Aorta (tissue), 5 donors: Measurements from ENCODE around the gene CFD. TPM values are rescaled to one million over a fixed set of nuclear protein-coding genes. Genes with fewer than 3 reads are reported as not detected.
"Not testable (repeated sequence)": the region's sequence is repeated elsewhere in the genome, so short reads cannot be mapped to it uniquely, and the experiment has no call there.

Experiments used
- ATAC-seq: fragments of 200-7000 bp; cut with Tn5 transposase; one replicate; pipeline ENCODE4 v1.9.1; 2022; ENCODE audit warnings: moderate library complexity; ENCODE audit not compliant: low FRiP score
- DNase-seq, 2 donors: peaks; one replicate each; pipeline ENCODE4 v3.0.0-alpha.2; 2020
- H3K27ac ChIP-seq, 2 donors: one replicate each; pipeline ENCODE4 v1.5.1; 2013; ENCODE audit warnings: low read length in 2 of 2, mild to moderate bottlenecking in 2 of 2, moderate library complexity in 2 of 2, control low read depth in 1 of 2, inconsistent platforms in 1 of 2, low read depth in 1 of 2
- H3K27me3 ChIP-seq, 2 donors: one replicate each; pipeline ENCODE4 v1.6.1; 2013; ENCODE audit warnings: control low read depth in 1 of 2, low read length in 1 of 2, mild to moderate bottlenecking in 1 of 2, moderate library complexity in 1 of 2; ENCODE audit not compliant: insufficient read depth in 2 of 2, control insufficient read depth in 1 of 2
- H3K36me3 ChIP-seq, 2 donors: one replicate each; pipeline ENCODE4 v1.6.1; 2013; ENCODE audit warnings: control low read depth in 1 of 2, low read length in 1 of 2, mild to moderate bottlenecking in 1 of 2; ENCODE audit not compliant: insufficient read depth in 2 of 2, control insufficient read depth in 1 of 2
- H3K4me1 ChIP-seq, 2 donors: one replicate each; pipeline ENCODE4 v1.6.1; 2013; ENCODE audit warnings: low read length in 2 of 2, control low read depth in 1 of 2, mild to moderate bottlenecking in 1 of 2, moderate library complexity in 1 of 2; ENCODE audit not compliant: insufficient read depth in 2 of 2, control insufficient read depth in 1 of 2
- H3K4me3 ChIP-seq, 2 donors: one replicate each; pipeline ENCODE4 v1.5.1; 2013; ENCODE audit warnings: low read length in 2 of 2, control low read depth in 1 of 2, mild to moderate bottlenecking in 1 of 2
- H3K9me3 ChIP-seq: one replicate; pipeline ENCODE4 v1.6.1; 2013; ENCODE audit warnings: mild to moderate bottlenecking, low read length; ENCODE audit not compliant: control insufficient read depth
- WGBS, 2 donors: extraction: QIAGEN DNeasy Blood & Tissue Kit; methylation state at CpG; one replicate each; pipeline ENCODE4 v1.1.7; 2013; 5-methylcytosine and 5-hydroxymethylcytosine counted together
- intact Hi-C, 2 donors: fragments of 100-400 bp; cut with DNase I; formaldehyde crosslinking; loops; one replicate each; pipeline versions ENCODE4 v1.14.2 to v1.15.0; 2022
- polyA plus RNA-seq, 2 donors: library from polyadenylated mRNA; stranded (reverse); fragments of 200-250 nt; gene quantifications; one replicate each; pipeline ENCODE4 v1.2.3, GENCODE V29; 2013
- total RNA-seq, 2 donors: library from RNA; stranded (reverse); fragmentation: NEBNext Ultra II Directional; extraction: Animal tissue kit (Norgen Biotek cat#: 25700); gene quantifications; one replicate each; pipeline ENCODE4 v1.2.1, GENCODE V29; 2021
- donor health status: healthy with polysubstance abuse.
- donor health status: Bipolar disorder and iron deficiency.
- donor health status: DM: no; HTN: no; CAD: no.
- donor health status: DM: no; HTN: no; CAD: no.
- donor health status: DM: yes; HTN: yes; CAD: no.

CFD gene
- total and polyA plus RNA-seq, 4 donors = 3.3 to 354 (median 63.7) TPM

GRCh38 chr19:889662-890295 is 30.3 kb downstream of the CFD start:
- DNase-seq (no peak), ATAC-seq (no peak)
- Histone ChIP-seq H3K4me3 (no peak overlapping the region), H3K27ac (no peak overlapping the region), H3K9me3 (no peaks in the 10 kb centered on the region), H3K4me1 (no peaks in the 10 kb centered on the region), H3K27me3 (no peaks in the 10 kb centered on the region), H3K36me3 (peaks cover 0 to 4% of the 10 kb centered on the region in 2 donors)
- 90 to 91% methylated on average over 26 of the region's 26 CpGs for WGBS, 2 donors
- intact Hi-C loops = loop anchor here in 1 of 2 donors (10.0 kb wide), 1 partner anchor 205 kb away; the partner anchor contains the start of gene POLR2E

DNA sequence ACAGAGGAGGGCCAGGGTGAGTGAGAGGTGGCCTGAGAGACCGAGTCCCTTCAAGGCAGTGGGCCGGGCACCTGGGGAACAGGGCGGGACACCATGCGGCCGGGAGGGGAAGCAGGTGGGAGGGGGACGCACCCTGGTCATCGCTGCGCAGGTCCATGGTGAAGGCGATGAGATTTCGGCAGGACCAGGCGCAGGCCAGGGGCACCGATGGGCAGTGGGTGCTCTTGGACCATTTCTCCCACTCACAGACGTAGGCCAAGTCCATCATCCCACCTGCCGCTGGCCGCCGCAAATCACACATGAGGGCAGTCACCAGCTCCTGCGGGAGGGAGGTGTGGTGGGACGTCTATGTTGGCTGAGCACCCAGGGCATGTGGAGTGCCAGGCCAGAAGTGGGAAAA is 31.4 kb downstream of the CFD start:
- WGBS, 2 donors = 86 to 87% methylated on average over 18 of the region's 18 CpGs
- Histone ChIP-seq H3K4me1 (no peaks in the 10 kb centered on the region), H3K9me3 (no peaks in the 10 kb centered on the region), H3K4me3 (no peak overlapping the region), H3K36me3 (peaks cover 0 to 4% of the 10 kb centered on the region in 2 donors), H3K27ac (no peak overlapping the region), H3K27me3 (no peaks in the 10 kb centered on the region)
- no peak for ATAC-seq
- intact Hi-C loops = loop anchor here in 1 of 2 donors (10.0 kb wide), 1 partner anchor 204 kb away; the partner anchor contains the start of gene POLR2E
- no peak for DNase-seq

DNA sequence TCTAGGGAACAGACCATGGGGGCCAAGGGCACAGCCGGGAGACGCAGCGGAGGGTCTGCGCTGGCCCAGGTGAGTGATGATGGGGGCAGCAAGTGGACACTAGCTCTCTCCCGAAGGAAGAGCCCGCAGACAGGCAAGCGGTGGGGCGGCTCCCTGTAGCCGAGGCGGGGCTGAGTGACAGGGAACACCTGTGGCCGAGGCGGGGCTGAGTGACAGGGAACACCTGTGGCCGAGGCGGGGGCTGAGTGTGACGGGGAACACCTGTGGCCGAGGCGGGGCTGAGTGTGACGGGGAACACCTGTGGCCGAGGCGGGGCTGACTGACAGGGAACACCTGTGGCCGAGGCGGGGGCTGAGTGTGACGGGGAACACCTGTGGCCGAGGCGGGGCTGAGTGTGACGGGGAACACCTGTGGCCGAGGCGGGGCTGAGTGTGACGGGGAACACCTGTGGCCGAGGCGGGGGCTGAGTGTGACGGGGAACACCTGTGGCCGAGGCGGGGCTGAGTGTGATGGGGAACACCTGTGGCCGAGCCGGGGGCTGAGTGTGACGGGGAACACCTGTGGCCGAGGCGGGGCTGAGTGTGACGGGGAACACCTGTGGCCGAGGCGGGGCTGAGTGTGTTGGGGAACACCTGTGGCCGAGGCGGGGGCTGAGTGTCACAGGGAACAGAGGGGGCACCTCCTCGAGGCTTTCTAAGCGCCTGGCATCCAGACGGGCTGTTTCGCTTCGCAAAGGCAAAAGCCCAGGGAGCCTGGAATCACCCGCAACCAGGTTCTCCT is 32.1 kb downstream of the CFD start:
- not testable (repeated sequence) for ATAC-seq, H3K27me3 ChIP-seq
- intact Hi-C loops = loop anchor here in 1 of 2 donors (10.0 kb wide), 1 partner anchor 203 kb away; the partner anchor contains the start of gene POLR2E

DNA sequence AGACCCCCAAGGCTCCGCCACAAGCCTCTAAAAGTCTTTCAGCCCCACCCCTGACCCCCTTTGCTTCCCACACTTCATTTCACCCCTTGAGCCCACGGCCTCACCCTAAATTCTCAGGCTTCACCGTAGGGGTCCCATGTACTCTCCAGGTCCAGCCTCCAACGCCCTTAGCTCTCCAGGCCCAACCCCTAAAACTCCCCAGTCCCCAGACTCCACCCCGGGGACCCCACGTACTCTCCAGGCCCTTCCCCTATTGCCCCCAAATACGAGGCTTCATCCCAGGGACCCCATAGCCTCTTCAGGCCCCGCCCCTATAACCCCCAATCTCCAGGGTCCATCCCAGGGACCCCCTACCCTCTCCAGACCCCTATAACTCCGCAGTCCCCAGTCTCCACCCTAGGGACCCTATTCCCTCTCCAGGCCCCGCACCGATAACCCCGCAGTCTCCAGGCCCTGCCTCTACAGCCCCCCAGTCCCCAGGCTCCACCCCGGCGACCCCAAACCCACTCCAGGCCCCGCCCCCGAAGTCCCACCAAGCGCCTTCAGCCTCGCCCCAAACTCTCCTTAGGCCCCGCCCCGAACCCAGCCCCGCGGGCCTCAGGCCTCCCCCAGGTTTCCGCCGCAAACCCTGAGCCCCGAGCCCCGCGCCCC is 32.9 kb downstream of the CFD start:
- no peak for DNase-seq
- WGBS, 2 donors = 4 to 5% methylated on average over 21 to 27 of the region's 27 CpGs

More for the DNA sequence above, 32.1 kb downstream of the CFD start:
- not testable (repeated sequence) for H3K9me3 ChIP-seq, H3K4me1 ChIP-seq, H3K27ac ChIP-seq, H3K36me3 ChIP-seq, DNase-seq
- peak overlapping the region in 1 of 2 donors; percentile 93 for H3K4me3 ChIP-seq
- 82 to 85% methylated on average over 33 to 50 of the region's 50 CpGs for WGBS, 2 donors

GRCh38 chr19:892894-893689 is 33.6 kb downstream of the CFD start, which contains the start of the genes MED16 and RNU6-9:
MED16 (minus strand) TSS chr19:893187; CDS start chr19:891131, 2,056 bp downstream.
RNU6-9 (plus strand) TSS chr19:893484.
- Histone ChIP-seq H3K36me3 (peaks cover 0 to 4% of the 10 kb centered on the region in 2 donors), H3K4me1 (no peaks in the 10 kb centered on the region), H3K4me3 (peak within 1 kb of the TSS; percentile 67 to 93), H3K27ac (peak within 1 kb of the TSS in 1 of 2 donors; percentile 70), H3K9me3 (no peaks in the 10 kb centered on the region), H3K27me3 (no peaks in the 10 kb centered on the region)
- intact Hi-C loops = loop anchor here in 1 of 2 donors (10.0 kb wide), 1 partner anchor 202 kb away; the partner anchor contains the start of gene POLR2E
- WGBS, 2 donors = 0 to 1% methylated on average over 51 to 69 of the region's 69 CpGs
- ATAC-seq = peak; percentile 95
- peak; percentile 95 to 96 for DNase-seq

More for the DNA sequence above, 32.9 kb downstream of the CFD start:
- intact Hi-C loops = loop anchor here in 1 of 2 donors (10.0 kb wide), 1 partner anchor 202 kb away; the partner anchor contains the start of gene POLR2E
- peak overlapping the region; percentile 67 to 93 for H3K4me3 ChIP-seq
- no peaks in the 10 kb centered on the region for H3K4me1 ChIP-seq
- H3K27ac ChIP-seq = no peak overlapping the region
- ATAC-seq = no peak
- H3K9me3 ChIP-seq = no peaks in the 10 kb centered on the region
- H3K36me3 ChIP-seq = peaks cover 0 to 4% of the 10 kb centered on the region in 2 donors
- no peaks in the 10 kb centered on the region for H3K27me3 ChIP-seq

DNA sequence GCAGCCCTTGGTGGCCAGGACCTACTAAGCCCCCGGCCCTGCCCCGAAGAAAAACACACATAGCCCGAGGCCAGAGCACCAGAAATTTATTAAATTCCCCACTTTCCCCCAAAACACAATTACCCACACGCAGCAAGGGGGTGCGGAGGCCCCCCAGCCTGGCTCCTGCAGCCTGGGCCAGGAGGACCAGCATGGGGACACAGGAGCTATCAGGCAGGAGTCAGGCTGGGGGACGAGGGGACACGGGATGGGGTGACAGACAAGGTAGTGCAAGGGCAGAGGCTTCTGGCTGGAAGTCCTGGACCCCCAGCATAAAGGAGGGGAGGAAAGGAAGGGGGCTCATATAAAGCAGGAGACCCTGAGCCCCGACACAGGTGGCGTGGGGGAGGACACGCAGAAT is 37.0 kb downstream of the CFD start:
- Histone ChIP-seq H3K27me3 (no peaks in the 10 kb centered on the region), H3K27ac (no peak overlapping the region), H3K36me3 (no peaks in the 10 kb centered on the region), H3K4me1 (no peaks in the 10 kb centered on the region), H3K9me3 (no peaks in the 10 kb centered on the region), H3K4me3 (no peak overlapping the region)
- 87 to 96% methylated on average over 10 of the region's 10 CpGs for WGBS, 2 donors
- DNase-seq (no peak), ATAC-seq (no peak)
- intact Hi-C loops = loop anchor here in 1 of 2 donors (10.0 kb wide), 1 partner anchor 198 kb away; the partner anchor contains the start of gene POLR2E

DNA sequence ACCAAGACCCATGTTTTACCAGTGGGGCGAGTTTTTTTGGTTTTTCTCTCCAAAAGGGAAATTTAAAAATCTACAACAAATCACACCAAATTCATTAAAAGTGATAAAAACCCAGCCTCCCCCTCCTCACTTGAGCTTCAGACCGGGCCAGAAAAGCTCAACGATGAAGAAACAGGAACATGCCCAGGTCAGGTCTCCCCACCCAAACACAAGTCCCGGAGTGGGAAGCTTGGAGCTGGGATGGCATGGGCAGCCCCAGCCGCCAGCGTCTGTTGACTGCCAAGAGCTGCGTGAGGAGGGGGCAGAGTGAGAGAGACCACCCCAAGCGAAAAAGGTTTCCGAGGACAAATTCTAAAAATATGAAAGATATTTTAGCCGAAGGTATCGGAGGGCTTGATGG is 37.5 kb downstream of the CFD start:
- no peaks in the 10 kb centered on the region for H3K9me3 ChIP-seq
- intact Hi-C loops = loop anchor here in 1 of 2 donors (10.0 kb wide), 1 partner anchor 198 kb away; the partner anchor contains the start of gene POLR2E
- H3K27ac ChIP-seq = no peak overlapping the region
- ATAC-seq (no peak), DNase-seq (no peak)
- H3K4me1 ChIP-seq = no peaks in the 10 kb centered on the region
- no peaks in the 10 kb centered on the region for H3K27me3 ChIP-seq
- H3K36me3 ChIP-seq = no peaks in the 10 kb centered on the region
- H3K4me3 ChIP-seq = no peak overlapping the region
- WGBS, 2 donors = 91 to 92% methylated on average over 11 of the region's 11 CpGs
